22Rv1 (cell line): ENCODE data around the gene LATS1.

Experiments
- CTCF ChIP-seq: fragments of 450-650 bp; IDR thresholded peaks from 2 replicates; pipeline ENCODE4 v1.5.1; 2017; ENCODE audit warnings: mild to moderate bottlenecking
- ZFX ChIP-seq: fragments of 450-650 bp; IDR thresholded peaks from 2 replicates; pipeline ENCODE4 v1.6.1; 2017; ENCODE audit warnings: antibody characterized with exemption, borderline replicate concordance

- no peak for TF ChIP-seq CTCF
- no peak for TF ChIP-seq ZFX
Observed at GRCh38 chr6:149636124-149636523, 81.8 kb downstream of the LATS1 start.
